Measurements from ENCODE around the gene SPDYE1.
"Not testable (repeated sequence)": the region's sequence is repeated elsewhere in the genome, so short reads cannot be mapped to it uniquely, and the experiment has no call there.

DNA sequence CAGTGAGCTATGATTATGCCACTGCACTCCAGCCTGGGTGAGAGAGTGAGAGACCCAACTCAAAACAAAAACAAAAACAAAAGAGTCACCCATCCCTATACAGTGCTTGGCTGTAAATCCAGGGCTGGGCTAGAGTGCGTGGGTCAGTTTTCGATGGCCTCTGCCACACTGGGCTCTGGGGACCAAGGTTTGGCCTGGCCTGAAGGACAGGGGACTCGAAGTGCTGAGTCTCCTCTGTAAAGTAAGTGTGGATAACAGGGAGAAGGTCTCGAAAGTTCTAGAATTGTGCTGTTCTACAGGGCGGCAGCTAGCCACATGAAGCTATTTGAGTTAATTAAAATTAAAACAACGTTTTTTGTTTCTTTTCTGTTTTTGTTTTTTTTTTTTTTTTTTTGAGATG is 34.3 kb downstream of the SPDYE1 start:
- TF ChIP-seq TEAD2 (CRISPR knock-in tag; IDR thresholded peaks at IDR 0.05); ATF1 (CRISPR knock-in tag; IDR thresholded peaks at IDR 0.05); NFYB (CRISPR knock-in tag; IDR thresholded peaks at IDR 0.05); RNF2 (conservative IDR thresholded peaks at IDR 0.05; ENCODE audit: low read depth); HDAC2 (CRISPR knock-in tag; IDR thresholded peaks at IDR 0.05); POLR2A (IDR thresholded peaks at IDR 0.05; ENCODE audit: insufficient read depth in 1 of 2, low read depth in 2 of 2, low read length in 2 of 2); HDAC6 (IDR thresholded peaks at IDR 0.05; ENCODE audit: low read depth, low read length); EZH2 (conservative IDR thresholded peaks at IDR 0.05; ENCODE audit: low read depth, low read length); RBFOX2 (IDR thresholded peaks at IDR 0.05; ENCODE audit: low read depth, low read length); NR3C1 (CRISPR knock-in tag; IDR thresholded peaks at IDR 0.05); MBD4 (IDR thresholded peaks at IDR 0.05; ENCODE audit: borderline replicate concordance, low read length); REPIN1 (CRISPR knock-in tag; IDR thresholded peaks at IDR 0.05; ENCODE audit: borderline replicate concordance, low read depth); NFKB2 (CRISPR knock-in tag; IDR thresholded peaks at IDR 0.05; ENCODE audit: borderline replicate concordance): not testable (repeated sequence)
- TF ChIP-seq, protein P1, sequence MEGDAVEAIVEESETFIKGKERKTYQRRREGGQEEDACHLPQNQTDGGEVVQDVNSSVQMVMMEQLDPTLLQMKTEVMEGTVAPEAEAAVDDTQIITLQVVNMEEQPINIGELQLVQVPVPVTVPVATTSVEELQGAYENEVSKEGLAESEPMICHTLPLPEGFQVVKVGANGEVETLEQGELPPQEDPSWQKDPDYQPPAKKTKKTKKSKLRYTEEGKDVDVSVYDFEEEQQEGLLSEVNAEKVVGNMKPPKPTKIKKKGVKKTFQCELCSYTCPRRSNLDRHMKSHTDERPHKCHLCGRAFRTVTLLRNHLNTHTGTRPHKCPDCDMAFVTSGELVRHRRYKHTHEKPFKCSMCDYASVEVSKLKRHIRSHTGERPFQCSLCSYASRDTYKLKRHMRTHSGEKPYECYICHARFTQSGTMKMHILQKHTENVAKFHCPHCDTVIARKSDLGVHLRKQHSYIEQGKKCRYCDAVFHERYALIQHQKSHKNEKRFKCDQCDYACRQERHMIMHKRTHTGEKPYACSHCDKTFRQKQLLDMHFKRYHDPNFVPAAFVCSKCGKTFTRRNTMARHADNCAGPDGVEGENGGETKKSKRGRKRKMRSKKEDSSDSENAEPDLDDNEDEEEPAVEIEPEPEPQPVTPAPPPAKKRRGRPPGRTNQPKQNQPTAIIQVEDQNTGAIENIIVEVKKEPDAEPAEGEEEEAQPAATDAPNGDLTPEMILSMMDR (CRISPR knock-in tag; IDR thresholded peaks at IDR 0.05), result not testable (repeated sequence)
